C4-2B (cell line): ENCODE measurements around the gene PIK3R3.

ENCODE experiments used
- CTCF ChIP-seq: fragments of 450-650 bp; conservative IDR thresholded peaks from 2 replicates; pipeline ENCODE4 v1.5.1; 2017; ENCODE audit warnings: mild to moderate bottlenecking
- ZFX ChIP-seq: fragments of 450-650 bp; IDR thresholded peaks from 2 replicates; pipeline ENCODE4 v1.6.1; 2017

DNA sequence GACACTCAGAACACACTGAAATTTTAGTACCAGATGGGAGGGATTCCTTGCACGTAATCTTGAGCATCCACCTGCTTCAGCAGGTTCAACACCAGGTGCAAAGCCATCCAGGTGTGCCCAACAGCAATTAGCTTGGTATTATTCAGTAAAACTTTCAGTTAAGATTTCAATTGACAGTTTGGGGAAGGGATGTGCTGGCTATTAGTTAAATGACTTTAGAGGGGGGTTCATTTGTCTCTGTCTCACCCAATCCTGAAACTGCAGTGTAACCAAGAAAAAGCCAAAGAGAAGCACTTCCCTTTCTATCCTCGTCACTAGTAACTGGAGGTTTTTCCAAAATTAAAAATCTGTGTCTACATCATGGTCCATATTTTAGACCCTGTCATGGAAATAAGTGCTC, 90.9 kb downstream of the PIK3R3 start:
- TF ChIP-seq CTCF (no peak), ZFX (no peak)
